HepG2 (cell line): ENCODE results near the gene MED9. TPM values are rescaled to one million over a fixed set of nuclear protein-coding genes. Genes with fewer than 3 reads are reported as not detected.

Experiments used
- ATAC-seq: fragments of 200-7000 bp; cut with Tn5 transposase; 3 replicates; pipeline ENCODE4 v1.9.1; 2020; ENCODE audit warnings: mild to moderate bottlenecking, moderate library complexity
- BruUV-seq: library from RNA; stranded (reverse); fragments of 400-500 nt; replicated peaks from 2 replicates; lab custom pipeline; 2021; lab: Mats Ljungman, UMichigan
- CTCF ChIA-PET: fragments of 300-600 bp; formaldehyde crosslinking; extraction: SDS; loops from one replicate; lab custom pipeline; 2021; ENCODE audit warnings: low total read pairs, inconsistent platforms, low intra/inter-chr PET ratio; lab: Yijun Ruan, JAX
- POLR2A ChIA-PET: fragments of 350-600 bp; sonication (Branson Sonifier 250); formaldehyde crosslinking; loops from one replicate; lab custom pipeline; 2020; ENCODE audit warnings: antibody characterized with exemption, inconsistent platforms; lab: Yijun Ruan, JAX
- DNase-seq: peaks from one replicate; pipeline ENCODE4 v3.0.0-alpha.2; 2015; ENCODE audit warnings: low spot score
- FAIRE-seq: peaks from 3 replicates; lab custom pipeline; 2011; peaks lifted over from hg19 to GRCh38; lab: Jason Lieb, UNC
- H2AFZ ChIP-seq: one replicate; pipeline ENCODE4 v1.6.1; 2011; ENCODE audit warnings: low read length, inconsistent platforms
- H3K27ac ChIP-seq: fragments of 300-600 bp; 3 replicates; pipeline ENCODE4 v1.8.0; 2011; ENCODE audit warnings: mixed run types, mild to moderate bottlenecking, mixed read lengths, low read length, inconsistent platforms; ENCODE audit not compliant: insufficient read depth; ENCODE audit errors: extremely low read length
- H3K27me3 ChIP-seq, 2 experiments: fragments of 200-600 bp in 1 of 2; 2 replicates in 1 of 2; 3 replicates in 1 of 2; pipeline versions ENCODE4 v1.6.0 to v1.8.0; 2011; ENCODE audit warnings: low read length in 2 of 2, mild to moderate bottlenecking in 2 of 2, moderate library complexity in 2 of 2, inconsistent platforms in 1 of 2; ENCODE audit not compliant: insufficient read depth in 2 of 2, control insufficient read depth in 1 of 2
- H3K36me3 ChIP-seq, 2 experiments: fragments of 200-600 bp in 1 of 2; replicated peaks in 1 of 2; 2 replicates in 1 of 2; 3 replicates in 1 of 2; pipeline versions ENCODE4 v1.5.1 to v1.8.0; 2011; ENCODE audit warnings: low read length in 2 of 2, inconsistent platforms in 1 of 2; ENCODE audit not compliant: insufficient read depth in 2 of 2, control insufficient read depth in 1 of 2
- H3K4me1 ChIP-seq: 2 replicates; pipeline ENCODE4 v1.5.1; 2012; ENCODE audit warnings: low read length, inconsistent platforms; ENCODE audit not compliant: insufficient read depth
- H3K4me2 ChIP-seq: 2 replicates; pipeline ENCODE4 v1.6.0; 2011; ENCODE audit warnings: low read depth, low read length, inconsistent platforms
- H3K4me3 ChIP-seq, 3 experiments: fragments of 200-600 bp in 1 of 3; sonication (generic), shearing (Covaris generic) in 1 of 3; replicated peaks in 1 of 3; 2 replicates each; pipeline ENCODE4 v1.5.1; 2011 to 2016; ENCODE audit warnings: low read length in 3 of 3, inconsistent platforms in 2 of 3, low read depth in 2 of 3, mild to moderate bottlenecking in 2 of 3, control low read depth in 1 of 3, mixed read lengths in 1 of 3; ENCODE audit not compliant: insufficient read depth in 1 of 3
- H3K79me2 ChIP-seq: one replicate; pipeline ENCODE4 v1.6.1; 2011; ENCODE audit warnings: low read length, inconsistent platforms; ENCODE audit not compliant: insufficient read depth
- H3K9ac ChIP-seq: 2 replicates; pipeline ENCODE4 v1.6.0; 2011; ENCODE audit warnings: mild to moderate bottlenecking, low read depth, low read length, inconsistent platforms; ENCODE audit not compliant: insufficient read depth
- H3K9me3 ChIP-seq: 2 replicates; pipeline ENCODE4 v1.5.1; 2012; ENCODE audit warnings: mild to moderate bottlenecking, low read length
- H4K20me1 ChIP-seq: 2 replicates; pipeline ENCODE4 v1.6.0; 2011; ENCODE audit warnings: inconsistent platforms, mild to moderate bottlenecking, low read length, moderate library complexity; ENCODE audit not compliant: insufficient read depth
- CBX1 ChIP-seq: IDR thresholded peaks from one replicate; pipeline ENCODE4 v1.6.1; 2016; ENCODE audit warnings: antibody characterized with exemption, low read depth
- ZNF263 ChIP-seq: sonication (generic); formaldehyde crosslinking; IDR thresholded peaks from 2 replicates; pipeline ENCODE4 v1.4.0; 2020; ENCODE audit warnings: missing genetic modification reagents
- WGBS: methylation state at CpG from one replicate; pipeline ENCODE4 v1.1.6; 2017; ENCODE audit warnings: low lambda C conversion rate; 5-methylcytosine and 5-hydroxymethylcytosine counted together
- in situ Hi-C: cut with HindIII; loops from 2 replicates; pipeline ENCODE4 v1.10.0; 2017; ENCODE audit warnings: low pct_unique_long_range_greater_than_20kb; ENCODE audit not compliant: extremely low pct_ligation_motif_present
- intact Hi-C: fragments of 100-400 bp; cut with micrococcal nuclease; formaldehyde crosslinking; loops from one replicate; pipeline ENCODE4 v1.10.0; 2022; ENCODE audit not compliant: unreplicated experiment
- polyA plus RNA-seq, 8 experiments: library from polyadenylated mRNA; depleted of rRNA in 3 of 8; stranded (reverse) in 7 of 8; unstranded in 1 of 8; fragments of >200 nt; fragmentation: Illumina TruSeq in 4 of 8; extraction: Trizol in 4 of 8; gene quantifications; 2 replicates each; pipeline versions ENCODE4 v1.2.1 to v1.2.3, GENCODE V29; 2011 to 2016; ENCODE audit warnings: low read depth in 4 of 8, missing spikeins in 1 of 8, mixed read lengths in 1 of 8; ENCODE audit not compliant: insufficient read depth in 1 of 8
- total RNA-seq, 5 experiments: library from RNA; depleted of rRNA; stranded (reverse); fragments of >200 nt; fragmentation: Illumina TruSeq; extraction: Trizol; gene quantifications; 2 replicates each; pipeline ENCODE4 v1.2.3, GENCODE V29; 2016; ENCODE audit warnings: low read depth in 1 of 5
- TF ChIP-seq, protein P1 (sequence below): sonication (generic); formaldehyde crosslinking; IDR thresholded peaks from 2 replicates; pipeline ENCODE4 v1.4.0; 2020; ENCODE audit warnings: mild to moderate bottlenecking, missing genetic modification reagents
- TF ChIP-seq, protein P2 (sequence below), 2 experiments: IDR thresholded peaks; 2 replicates each; pipeline ENCODE4 v1.6.1; 2011 to 2012; ENCODE audit warnings: low read length in 2 of 2, borderline replicate concordance in 1 of 2, low read depth in 1 of 2, mild to moderate bottlenecking in 1 of 2, moderate library complexity in 1 of 2
- TF ChIP-seq, protein P3 (sequence below): sonication (generic); formaldehyde crosslinking; IDR thresholded peaks from 2 replicates; pipeline ENCODE4 v1.9.0; 2022; ENCODE audit warnings: missing genetic modification reagents, mild to moderate bottlenecking, borderline replicate concordance

MED9 gene
- total and polyA plus RNA-seq, 2 of the 13 experiments (the other 11 are each of a cell fraction or from before 2014, with no cell fraction given) = 11.9 to 15.1 TPM

DNA sequence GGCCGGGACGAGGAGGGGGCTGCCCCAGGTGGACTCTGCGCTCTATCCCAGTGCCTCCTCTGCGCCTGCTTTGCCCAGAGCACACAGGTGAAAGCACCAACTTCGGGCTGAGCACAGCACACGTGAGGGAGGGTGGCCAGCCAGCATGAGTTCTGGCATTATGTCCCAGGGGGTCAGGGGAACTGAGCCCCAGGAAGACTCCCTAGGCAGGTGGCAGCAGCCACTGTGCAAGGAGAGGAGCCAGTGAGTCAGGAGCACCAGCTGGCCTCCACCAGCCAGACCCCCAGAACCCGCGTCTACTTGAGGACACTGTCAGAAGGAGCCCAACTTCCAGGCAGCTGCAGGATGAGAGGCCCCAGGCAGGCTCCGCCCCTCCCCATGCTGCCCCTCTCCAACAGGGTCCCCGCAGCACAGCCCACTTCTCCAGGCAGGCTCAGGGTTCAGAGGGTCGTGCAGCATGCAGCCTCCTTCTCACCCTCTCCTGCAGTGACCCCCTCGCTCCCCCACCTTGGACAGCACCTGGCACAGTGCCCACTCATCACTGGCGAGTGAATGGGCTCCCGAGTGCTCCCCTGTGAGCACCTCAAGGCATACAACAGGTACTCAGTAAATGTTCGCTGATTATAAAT is 63.6 kb downstream of the MED9 start:
- TF ChIP-seq, protein P1, sequence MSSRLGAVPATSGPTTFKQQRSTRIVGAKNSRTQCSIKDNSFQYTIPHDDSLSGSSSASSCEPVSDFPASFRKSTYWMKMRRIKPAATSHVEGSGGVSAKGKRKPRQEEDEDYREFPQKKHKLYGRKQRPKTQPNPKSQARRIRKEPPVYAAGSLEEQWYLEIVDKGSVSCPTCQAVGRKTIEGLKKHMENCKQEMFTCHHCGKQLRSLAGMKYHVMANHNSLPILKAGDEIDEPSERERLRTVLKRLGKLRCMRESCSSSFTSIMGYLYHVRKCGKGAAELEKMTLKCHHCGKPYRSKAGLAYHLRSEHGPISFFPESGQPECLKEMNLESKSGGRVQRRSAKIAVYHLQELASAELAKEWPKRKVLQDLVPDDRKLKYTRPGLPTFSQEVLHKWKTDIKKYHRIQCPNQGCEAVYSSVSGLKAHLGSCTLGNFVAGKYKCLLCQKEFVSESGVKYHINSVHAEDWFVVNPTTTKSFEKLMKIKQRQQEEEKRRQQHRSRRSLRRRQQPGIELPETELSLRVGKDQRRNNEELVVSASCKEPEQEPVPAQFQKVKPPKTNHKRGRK (CRISPR knock-in tag) = no peak
- TF ChIP-seq CBX1 (no peak), ZNF263 (peak; percentile 89)
- TF ChIP-seq, protein P2, sequence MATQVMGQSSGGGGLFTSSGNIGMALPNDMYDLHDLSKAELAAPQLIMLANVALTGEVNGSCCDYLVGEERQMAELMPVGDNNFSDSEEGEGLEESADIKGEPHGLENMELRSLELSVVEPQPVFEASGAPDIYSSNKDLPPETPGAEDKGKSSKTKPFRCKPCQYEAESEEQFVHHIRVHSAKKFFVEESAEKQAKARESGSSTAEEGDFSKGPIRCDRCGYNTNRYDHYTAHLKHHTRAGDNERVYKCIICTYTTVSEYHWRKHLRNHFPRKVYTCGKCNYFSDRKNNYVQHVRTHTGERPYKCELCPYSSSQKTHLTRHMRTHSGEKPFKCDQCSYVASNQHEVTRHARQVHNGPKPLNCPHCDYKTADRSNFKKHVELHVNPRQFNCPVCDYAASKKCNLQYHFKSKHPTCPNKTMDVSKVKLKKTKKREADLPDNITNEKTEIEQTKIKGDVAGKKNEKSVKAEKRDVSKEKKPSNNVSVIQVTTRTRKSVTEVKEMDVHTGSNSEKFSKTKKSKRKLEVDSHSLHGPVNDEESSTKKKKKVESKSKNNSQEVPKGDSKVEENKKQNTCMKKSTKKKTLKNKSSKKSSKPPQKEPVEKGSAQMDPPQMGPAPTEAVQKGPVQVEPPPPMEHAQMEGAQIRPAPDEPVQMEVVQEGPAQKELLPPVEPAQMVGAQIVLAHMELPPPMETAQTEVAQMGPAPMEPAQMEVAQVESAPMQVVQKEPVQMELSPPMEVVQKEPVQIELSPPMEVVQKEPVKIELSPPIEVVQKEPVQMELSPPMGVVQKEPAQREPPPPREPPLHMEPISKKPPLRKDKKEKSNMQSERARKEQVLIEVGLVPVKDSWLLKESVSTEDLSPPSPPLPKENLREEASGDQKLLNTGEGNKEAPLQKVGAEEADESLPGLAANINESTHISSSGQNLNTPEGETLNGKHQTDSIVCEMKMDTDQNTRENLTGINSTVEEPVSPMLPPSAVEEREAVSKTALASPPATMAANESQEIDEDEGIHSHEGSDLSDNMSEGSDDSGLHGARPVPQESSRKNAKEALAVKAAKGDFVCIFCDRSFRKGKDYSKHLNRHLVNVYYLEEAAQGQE (IDR thresholded peaks at IDR 0.05; ENCODE audit: borderline replicate concordance in 1 of 2, low read depth in 1 of 2, low read length in 2 of 2) = peak; percentile 15 to 37; a peak in 2 of 4 replicates
- TF ChIP-seq, protein P3, sequence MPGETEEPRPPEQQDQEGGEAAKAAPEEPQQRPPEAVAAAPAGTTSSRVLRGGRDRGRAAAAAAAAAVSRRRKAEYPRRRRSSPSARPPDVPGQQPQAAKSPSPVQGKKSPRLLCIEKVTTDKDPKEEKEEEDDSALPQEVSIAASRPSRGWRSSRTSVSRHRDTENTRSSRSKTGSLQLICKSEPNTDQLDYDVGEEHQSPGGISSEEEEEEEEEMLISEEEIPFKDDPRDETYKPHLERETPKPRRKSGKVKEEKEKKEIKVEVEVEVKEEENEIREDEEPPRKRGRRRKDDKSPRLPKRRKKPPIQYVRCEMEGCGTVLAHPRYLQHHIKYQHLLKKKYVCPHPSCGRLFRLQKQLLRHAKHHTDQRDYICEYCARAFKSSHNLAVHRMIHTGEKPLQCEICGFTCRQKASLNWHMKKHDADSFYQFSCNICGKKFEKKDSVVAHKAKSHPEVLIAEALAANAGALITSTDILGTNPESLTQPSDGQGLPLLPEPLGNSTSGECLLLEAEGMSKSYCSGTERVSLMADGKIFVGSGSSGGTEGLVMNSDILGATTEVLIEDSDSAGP (CRISPR knock-in tag) = 0 out of 2 replicates have a peak, but pooled peaks have one; percentile 16
- Histone ChIP-seq H3K4me1 (peaks cover 58% of the 10 kb centered on the region), H2AFZ (no peak overlapping the region), H4K20me1 (no peaks in the 10 kb centered on the region; the same call in 1 of the 2 replicates), H3K9ac (no peak overlapping the region), H3K79me2 (no peaks in the 10 kb centered on the region), H3K4me3 (no peak overlapping the region), H3K27me3 (no peaks in the 10 kb centered on the region), H3K9me3 (no peaks in the 10 kb centered on the region), H3K4me2 (no peak overlapping the region), H3K27ac (no peak overlapping the region), H3K36me3 (no peaks in the 10 kb centered on the region; a peak in 1 of 5 replicates)
- ATAC-seq = no peak
- FAIRE-seq = no peak
- intact Hi-C loops (no loop called here), in situ Hi-C loops (no loop called here)
- BruUV-seq = no TSS peak
- CTCF ChIA-PET = no interaction called here
- WGBS = 87% methylated on average over 6 of the region's 15 CpGs
- POLR2A ChIA-PET = interaction anchor here (2.9 kb wide), 1 partner anchor 44 kb away, joined by 47 read pairs; the partner anchor contains the start of gene RASD1
- DNase-seq = no peak
